ENCODE results near the gene TBC1D8. TPM values are rescaled to one million over a fixed set of nuclear protein-coding genes. Genes with fewer than 3 reads are reported as not detected.

The TBC1D8 gene
- total and polyA plus RNA-seq, 2 of the 8 experiments (the other 6 are each of a cell fraction or from before 2014, with no cell fraction given): 20.8 to 21.8 TPM

- Histone ChIP-seq H3K23ac (ENCODE audit: insufficient read length) (no peak overlapping the region), H3K56ac (replicated peaks; ENCODE audit: insufficient read length, low read depth, low read length) (no peak overlapping the region), H2BK5ac (ENCODE audit: low read depth, low read length) (no peak overlapping the region), H4K5ac (ENCODE audit: insufficient read length, low read depth, low read length) (no peak overlapping the region), H3K18ac (ENCODE audit: extremely low read depth, low read length) (no peak overlapping the region), H2BK15ac (ENCODE audit: low read length) (no peak overlapping the region), H3K27me3 (replicated peaks in 1 of 4; ENCODE audit: control insufficient read depth in 3 of 4, extremely low read depth in 1 of 4, insufficient read depth in 3 of 4, low read length in 3 of 4) (no peaks in the 10 kb centered on the region), H2AK5ac (ENCODE audit: low read depth, low read length) (no peak overlapping the region), H3K27ac (ENCODE audit: low read depth, low read length) (no peak overlapping the region), H4K91ac (replicated peaks; ENCODE audit: insufficient read length, low read length) (no peak overlapping the region), H2BK120ac (replicated peaks; ENCODE audit: low read depth, low read length) (no peak overlapping the region), H3K4me3 (ENCODE audit: extremely low read depth in 1 of 4, insufficient read depth in 2 of 4, low read depth in 3 of 4, low read length in 4 of 4) (no peak overlapping the region), H3K9me3 (ENCODE audit: insufficient read depth in 2 of 2, low read depth in 1 of 2, low read length in 1 of 2) (no peaks in the 10 kb centered on the region), H3K14ac (ENCODE audit: insufficient read length) (no peak overlapping the region), H2BK20ac (ENCODE audit: low read length) (no peak overlapping the region), H3K4me2 (ENCODE audit: insufficient read depth in 1 of 2, low read depth in 2 of 2, low read length in 2 of 2) (no peak overlapping the region), H3K23me2 (ENCODE audit: low read depth, low read length) (no peaks in the 10 kb centered on the region; the same call in 1 of the 2 replicates), H4K20me1 (replicated peaks in 1 of 2; ENCODE audit: control insufficient read depth in 1 of 2, insufficient read depth in 2 of 2, low read length in 2 of 2) (no peaks in the 10 kb centered on the region), H3K9ac (replicated peaks in 1 of 4; ENCODE audit: extremely low read depth in 1 of 4, low read depth in 3 of 4, low read length in 3 of 4) (no peak overlapping the region), H4K8ac (ENCODE audit: extremely low read depth, insufficient read depth, low read length) (no peak overlapping the region), H3K36me3 (ENCODE audit: control insufficient read depth in 2 of 4, insufficient read depth in 4 of 4, low read length in 3 of 4) (no peaks in the 10 kb centered on the region), H3K79me2 (ENCODE audit: control insufficient read depth in 1 of 2, insufficient read depth in 2 of 2, low read length in 2 of 2) (no peaks in the 10 kb centered on the region), H3K4ac (replicated peaks; ENCODE audit: insufficient read length, low read depth, low read length) (no peak overlapping the region), H2BK12ac (ENCODE audit: low read depth, low read length) (no peak overlapping the region), H3K79me1 (ENCODE audit: low read depth, low read length) (no peaks in the 10 kb centered on the region), H2AFZ (ENCODE audit: low read length) (no peak overlapping the region), H3K4me1 (replicated peaks in 1 of 4; ENCODE audit: control insufficient read depth in 3 of 4, insufficient read depth in 4 of 4, low read length in 3 of 4) (peaks cover 0 to 5% (median under 1%) of the 10 kb centered on the region in 4 experiments; a peak in 3 of 7 replicates)
- ChIA-PET CTCF (ENCODE audit: partially characterized antibody) (interaction anchor here (0.6 to 2.1 kb wide), 21 partner anchors 8 to 390 kb away, joined by 3 to 9 read pairs (median 4); no protein-coding TSS in a partner anchor), POLR2A (ENCODE audit: partially characterized antibody) (interaction anchor here (0.7 kb wide), 1 partner anchor 20 kb away, joined by 3 read pairs; no protein-coding TSS in a partner anchor)
- FAIRE-seq (peak; percentile 94), DNase-seq (ENCODE audit: low read depth in 1 of 2, low spot score in 2 of 2) (peak; percentile 61 to 80)
- 24% methylated on average over 7 of the region's 7 CpGs; no CpG with 5 or more reads in 1 of the 2 experiments for WGBS, 2 experiments (ENCODE audit: extremely low coverage in 1 of 2, insufficient coverage in 1 of 2, insufficient read length in 1 of 2, insufficient replicate concordance in 2 of 2, low coverage in 1 of 2, low lambda C conversion rate in 2 of 2, missing lambda C conversion rate in 1 of 2)
- TF ChIP-seq HDAC2 (IDR thresholded peaks at IDR 0.05; ENCODE audit: borderline replicate concordance in 1 of 2, low read depth in 2 of 2, low read length in 2 of 2) (no peak), GTF2F1 (IDR thresholded peaks at IDR 0.05; ENCODE audit: borderline replicate concordance, low read depth, low read length) (no peak), KDM1A (IDR thresholded peaks at IDR 0.05; ENCODE audit: borderline replicate concordance, low read length) (no peak), EP300 (IDR thresholded peaks at IDR 0.05; ENCODE audit: borderline replicate concordance in 1 of 2, low read depth in 2 of 2, low read length in 2 of 2) (no peak), TAF1 (IDR thresholded peaks at IDR 0.05; ENCODE audit: low read depth, low read length) (no peak), GABPA (IDR thresholded peaks at IDR 0.05; ENCODE audit: borderline replicate concordance, insufficient read depth, low read length) (no peak), USF2 (IDR thresholded peaks at IDR 0.05; ENCODE audit: low read length) (no peak), BACH1 (IDR thresholded peaks at IDR 0.05; ENCODE audit: low read length) (no peak), CEBPB (IDR thresholded peaks at IDR 0.05; ENCODE audit: low read depth, low read length) (no peak), TEAD4 (IDR thresholded peaks at IDR 0.05; ENCODE audit: low read depth, low read length) (0 out of 2 replicates have a peak, but pooled peaks have one; percentile 5), BRCA1 (IDR thresholded peaks at IDR 0.05; ENCODE audit: low read depth, low read length) (no peak), SAP30 (IDR thresholded peaks at IDR 0.05; ENCODE audit: insufficient read depth, insufficient replicate concordance, low read length) (no peak), POU5F1 (IDR thresholded peaks at IDR 0.05; ENCODE audit: low read depth, low read length) (no peak)
Observed at GRCh38 chr2:100984892-100985307, 166.3 kb downstream of the TBC1D8 start.
